NCI-H1105 treated with DMSO at 0.1 percent for 48 hours (cell line): ENCODE measurements around the gene TNFSF12.

Experiments
- DNase-seq: peaks from one replicate; lab custom pipeline; 2025; lab: John Stamatoyannopoulos, UW

Gene TNFSF12

DNA sequence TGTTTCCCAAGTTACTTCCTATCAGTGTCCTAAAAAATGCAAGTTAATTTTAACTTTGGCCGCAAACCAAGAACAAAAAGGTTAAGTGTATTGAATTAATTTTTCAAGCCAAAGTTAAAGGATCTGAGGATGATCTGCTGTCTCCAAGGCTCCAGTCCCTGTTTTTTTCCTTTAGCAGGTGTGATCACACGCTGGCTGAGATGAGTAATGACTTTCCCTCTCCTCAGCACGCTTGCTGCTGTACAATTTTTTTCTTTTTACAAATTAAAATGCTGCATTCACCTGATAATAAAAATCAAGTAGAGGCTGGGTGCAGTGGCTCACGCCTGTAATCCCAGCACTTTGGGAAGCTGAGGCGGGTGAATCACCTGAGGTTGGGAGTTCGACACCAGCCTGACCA lies 3.9 kb upstream of the TNFSF12 start:
- no peak for DNase-seq

DNA sequence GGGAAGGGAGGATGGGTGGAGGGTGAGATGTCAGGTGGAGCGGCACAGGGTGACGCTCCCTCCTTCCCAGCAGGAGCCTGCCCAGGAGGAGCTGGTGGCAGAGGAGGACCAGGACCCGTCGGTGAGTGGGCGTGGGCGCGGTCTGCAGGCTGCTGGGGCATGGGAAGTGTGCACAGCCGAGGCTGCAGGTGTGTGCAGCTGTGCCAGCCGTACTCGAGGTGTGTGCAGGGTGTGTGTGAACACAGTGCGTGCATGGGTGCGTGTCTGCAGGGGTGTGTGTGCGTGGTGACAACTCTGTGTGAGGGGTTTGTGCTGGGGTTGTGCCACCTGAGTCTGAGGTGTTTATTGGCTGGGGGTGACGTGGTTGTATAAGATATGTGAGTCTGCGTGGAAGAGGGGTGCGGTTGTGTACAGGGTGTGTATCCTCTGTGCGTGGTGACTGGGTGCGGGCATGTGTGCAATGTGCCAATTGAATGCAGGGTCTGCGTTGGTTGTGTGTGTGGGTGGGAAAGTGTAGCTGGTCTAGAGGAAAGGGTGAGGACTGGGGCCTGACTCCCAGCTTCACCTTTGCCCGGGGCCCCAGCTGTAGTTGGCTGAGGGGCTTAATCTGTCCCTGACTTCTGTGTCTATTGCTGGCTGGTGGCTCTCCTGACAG lies 670 bp downstream of the TNFSF12 start:
- DNase-seq: no peak

DNA sequence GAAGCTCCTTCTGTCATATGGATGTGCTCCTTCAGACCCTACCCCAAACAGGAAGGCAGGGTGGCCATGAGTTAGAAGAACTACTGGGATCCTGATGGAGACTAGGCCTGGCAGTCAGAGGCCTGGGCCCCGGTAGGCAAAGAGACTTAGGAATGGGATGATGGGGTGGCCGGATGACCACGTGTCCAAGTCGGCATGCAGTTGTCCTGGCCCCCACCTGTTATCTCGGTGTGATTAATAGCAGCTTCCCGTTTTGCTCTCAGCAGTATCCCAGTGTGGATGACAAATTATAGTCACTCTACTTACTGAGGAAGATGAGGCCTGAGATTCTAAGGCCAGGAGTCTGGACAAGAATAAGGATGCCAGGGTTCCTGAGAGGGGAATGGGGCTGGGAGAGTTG lies 1.5 kb downstream of the TNFSF12 start:
- DNase-seq: no peak

GRCh38 chr17:7551396-7551795 lies 2.5 kb downstream of the TNFSF12 start:
- no peak for DNase-seq

DNA sequence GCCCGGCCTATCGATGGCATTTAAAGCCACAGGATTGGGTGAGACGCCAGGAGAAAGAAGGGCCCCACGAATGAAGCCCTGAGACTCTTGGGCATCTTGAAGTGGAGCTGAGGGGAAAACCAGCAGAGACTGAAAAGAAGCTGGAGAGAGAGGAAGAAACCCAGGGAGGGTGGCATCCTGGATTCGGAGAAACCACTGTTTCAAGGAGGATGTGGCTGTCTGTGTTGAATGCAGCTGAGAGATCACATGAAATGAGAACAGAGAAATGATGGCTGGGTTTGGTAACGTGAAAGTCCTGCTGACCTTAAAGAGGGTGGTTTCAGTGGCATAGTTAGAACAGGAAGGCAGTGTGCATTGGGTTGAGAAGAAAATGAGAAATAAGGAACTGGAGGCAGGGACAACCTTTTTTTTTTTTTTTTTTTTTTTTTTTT lies 3.8 kb downstream of the TNFSF12 start:
- no peak for DNase-seq

- DNase-seq: no peak
These were observed 4.5 kb downstream of the TNFSF12 start for GRCh38 chr17:7553356-7553755.

- DNase-seq: no peak
These were observed 6.6 kb downstream of the TNFSF12 start for GRCh38 chr17:7555320-7555948.

DNA sequence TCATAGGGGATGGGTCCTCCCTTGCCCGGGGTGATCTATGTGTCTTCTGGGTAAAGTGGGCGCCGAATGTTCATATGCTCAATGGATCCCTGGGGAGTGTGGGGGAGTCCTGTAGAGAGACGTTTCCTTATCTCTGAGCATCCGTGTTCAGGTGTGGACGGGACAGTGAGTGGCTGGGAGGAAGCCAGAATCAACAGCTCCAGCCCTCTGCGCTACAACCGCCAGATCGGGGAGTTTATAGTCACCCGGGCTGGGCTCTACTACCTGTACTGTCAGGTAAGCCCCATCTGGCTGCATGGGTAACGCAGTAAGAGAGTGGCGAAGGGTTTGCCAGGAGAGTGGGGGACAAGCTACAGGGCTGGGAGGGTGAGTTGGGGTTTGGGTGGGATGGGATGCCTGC lies 7.8 kb downstream of the TNFSF12 start:
- no peak for DNase-seq

DNA sequence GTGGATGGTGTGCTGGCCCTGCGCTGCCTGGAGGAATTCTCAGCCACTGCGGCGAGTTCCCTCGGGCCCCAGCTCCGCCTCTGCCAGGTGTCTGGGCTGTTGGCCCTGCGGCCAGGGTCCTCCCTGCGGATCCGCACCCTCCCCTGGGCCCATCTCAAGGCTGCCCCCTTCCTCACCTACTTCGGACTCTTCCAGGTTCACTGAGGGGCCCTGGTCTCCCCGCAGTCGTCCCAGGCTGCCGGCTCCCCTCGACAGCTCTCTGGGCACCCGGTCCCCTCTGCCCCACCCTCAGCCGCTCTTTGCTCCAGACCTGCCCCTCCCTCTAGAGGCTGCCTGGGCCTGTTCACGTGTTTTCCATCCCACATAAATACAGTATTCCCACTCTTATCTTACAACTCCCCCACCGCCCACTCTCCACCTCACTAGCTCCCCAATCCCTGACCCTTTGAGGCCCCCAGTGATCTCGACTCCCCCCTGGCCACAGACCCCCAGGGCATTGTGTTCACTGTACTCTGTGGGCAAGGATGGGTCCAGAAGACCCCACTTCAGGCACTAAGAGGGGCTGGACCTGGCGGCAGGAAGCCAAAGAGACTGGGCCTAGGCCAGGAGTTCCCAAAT lies 8.4 kb downstream of the TNFSF12 start:
- DNase-seq: no peak

DNA sequence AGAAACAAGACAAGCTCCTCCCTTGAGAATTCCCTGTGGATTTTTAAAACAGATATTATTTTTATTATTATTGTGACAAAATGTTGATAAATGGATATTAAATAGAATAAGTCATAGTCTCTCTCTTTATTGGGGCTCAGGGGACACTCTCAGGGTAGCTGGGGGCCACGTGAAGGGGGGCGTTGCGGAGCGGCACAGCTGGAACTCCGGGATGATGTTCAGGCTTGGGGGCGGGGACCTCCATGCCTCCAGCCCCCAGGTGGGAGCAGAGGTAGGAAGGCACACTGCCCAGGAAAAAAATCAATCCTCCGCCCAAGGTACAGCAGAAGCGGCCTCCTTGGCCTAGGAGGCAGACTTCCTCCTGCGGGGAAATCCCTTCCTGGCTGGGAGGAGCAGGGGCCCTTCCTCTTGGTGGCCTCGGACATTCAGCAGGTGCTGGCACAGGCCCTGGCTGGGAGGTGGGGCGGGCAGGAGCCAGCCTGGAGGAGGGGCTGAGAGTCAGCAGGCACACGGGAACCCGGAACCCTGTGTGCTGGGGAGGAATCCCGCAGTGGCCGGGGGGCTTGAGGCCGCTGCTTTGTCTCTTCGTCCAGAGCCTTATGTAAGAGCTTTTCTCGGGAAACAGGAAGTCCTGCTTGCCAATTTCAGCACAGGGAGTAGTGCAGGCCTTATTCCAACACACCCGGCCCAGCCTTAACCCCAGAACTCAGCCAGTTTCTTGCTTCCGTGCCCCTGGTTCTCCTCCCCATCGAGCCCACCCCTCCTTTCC lies 9.1 kb downstream of the TNFSF12 start:
- DNase-seq: peak; percentile 83

GRCh38 chr17:7558544-7559319 lies 9.9 kb downstream of the TNFSF12 start, which contains the start of gene TNFSF13:
TNFSF13 (plus strand) TSS chr17:7558750; CDS start chr17:7559040, 290 bp downstream.
- peak; percentile 23 for DNase-seq

DNA sequence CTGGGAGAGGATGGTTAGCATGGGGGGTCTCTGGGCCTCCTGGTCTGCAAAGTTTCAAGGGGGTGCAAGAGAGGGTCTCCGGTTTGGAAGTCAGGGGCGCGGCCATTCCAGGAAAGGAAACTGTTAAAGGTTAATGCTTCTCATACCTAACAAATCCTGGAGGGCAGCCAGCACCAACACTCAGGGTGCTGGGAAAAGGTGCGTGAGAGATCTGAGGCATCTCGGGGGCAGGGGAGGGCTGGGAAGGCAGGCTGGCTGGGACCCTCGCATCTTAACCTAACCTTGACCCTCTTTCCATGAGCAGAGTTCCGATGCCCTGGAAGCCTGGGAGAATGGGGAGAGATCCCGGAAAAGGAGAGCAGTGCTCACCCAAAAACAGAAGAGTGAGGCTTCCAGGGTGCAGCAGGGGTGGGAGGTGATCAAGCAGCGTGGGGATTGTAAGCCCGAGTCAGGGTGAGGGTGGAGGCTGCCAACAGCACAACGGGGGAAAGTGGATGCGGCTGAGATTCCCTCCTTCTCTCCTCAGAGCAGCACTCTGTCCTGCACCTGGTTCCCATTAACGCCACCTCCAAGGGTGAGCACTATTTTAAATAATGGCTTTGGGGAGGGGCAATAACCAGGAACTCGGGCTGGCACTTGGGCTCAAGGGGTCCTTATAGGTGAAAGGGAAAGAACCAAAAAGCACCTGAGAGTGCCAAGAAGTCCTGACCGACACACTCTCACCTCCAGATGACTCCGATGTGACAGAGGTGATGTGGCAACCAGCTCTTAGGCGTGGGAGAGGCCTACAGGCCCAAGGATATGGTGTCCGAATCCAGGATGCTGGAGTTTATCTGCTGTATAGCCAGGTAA lies 10.7 kb downstream of the TNFSF12 start:
- DNase-seq: no peak

- no peak for DNase-seq
These were observed 11.5 kb downstream of the TNFSF12 start for GRCh38 chr17:7560172-7561027.

DNA sequence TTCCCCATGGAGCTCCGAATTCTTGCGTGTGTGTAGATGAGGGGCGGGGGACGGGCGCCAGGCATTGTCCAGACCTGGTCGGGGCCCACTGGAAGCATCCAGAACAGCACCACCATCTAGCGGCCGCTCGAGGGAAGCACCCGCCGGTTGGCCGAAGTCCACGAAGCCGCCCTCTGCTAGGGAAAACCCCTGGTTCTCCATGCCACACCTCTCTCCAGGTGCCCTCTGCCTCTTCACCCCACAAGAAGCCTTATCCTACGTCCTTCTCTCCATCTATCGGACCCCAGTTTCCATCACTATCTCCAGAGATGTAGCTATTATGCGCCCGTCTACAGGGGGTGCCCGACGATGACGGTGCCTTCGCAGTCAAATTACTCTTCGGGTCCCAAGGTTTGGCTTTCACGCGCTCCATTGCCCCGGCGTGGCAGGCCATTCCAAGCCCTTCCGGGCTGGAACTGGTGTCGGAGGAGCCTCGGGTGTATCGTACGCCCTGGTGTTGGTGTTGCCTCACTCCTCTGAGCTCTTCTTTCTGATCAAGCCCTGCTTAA lies 12.2 kb downstream of the TNFSF12 start:
- peak; percentile 92 for DNase-seq

- DNase-seq: peak; percentile 86
These were observed 12.8 kb downstream of the TNFSF12 start, which contains the start of gene SENP3 for GRCh38 chr17:7561589-7562207. SENP3 (plus strand) TSS chr17:7561919; CDS start chr17:7563077, 1,158 bp downstream.

DNA sequence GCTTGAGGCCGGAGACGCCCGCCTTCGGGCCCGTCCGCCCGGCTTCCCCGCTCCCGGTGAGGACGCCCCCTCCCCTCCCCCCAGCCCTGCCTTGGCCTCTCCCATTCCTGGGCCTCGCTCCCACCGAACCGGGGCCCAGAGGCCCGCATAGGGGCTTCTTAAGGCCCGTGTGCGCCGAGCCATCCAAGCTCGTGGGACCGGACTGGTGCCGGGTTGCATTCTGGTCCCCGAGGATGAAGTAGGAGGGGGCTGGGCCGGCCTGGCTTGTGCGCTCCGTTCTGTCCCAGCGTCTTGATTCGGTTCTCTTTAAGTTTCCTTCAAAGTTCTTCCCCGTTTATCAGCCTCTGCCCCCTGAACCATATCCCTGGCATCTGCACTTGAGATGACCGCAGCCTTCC lies 13.3 kb downstream of the TNFSF12 start:
- DNase-seq: no peak

- DNase-seq: no peak
These were observed 14.4 kb downstream of the TNFSF12 start for GRCh38 chr17:7563115-7563869.

DNA sequence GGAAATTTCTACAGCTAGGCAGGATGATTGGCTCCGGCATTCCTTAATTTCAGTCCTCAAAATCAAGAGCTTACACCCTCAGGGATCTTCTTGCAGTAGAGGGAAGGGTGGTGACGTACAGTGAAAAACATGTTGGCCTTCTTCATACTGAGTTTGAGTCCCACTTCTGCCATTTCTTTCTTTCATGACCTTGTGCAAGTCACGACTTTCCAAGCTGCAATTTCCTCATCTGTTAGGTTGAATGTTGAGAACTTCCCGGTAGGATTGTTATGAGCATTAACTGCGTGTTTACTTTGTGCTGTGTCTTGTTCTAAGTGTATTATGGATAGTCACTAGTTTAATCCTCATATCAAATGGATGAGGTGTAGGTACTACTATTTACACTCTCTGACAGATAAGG lies 20.7 kb downstream of the TNFSF12 start:
- no peak for DNase-seq
